GM12892 (cell line): Measurements from ENCODE around the gene APOF. TPM values are rescaled to one million over a fixed set of nuclear protein-coding genes. Genes with fewer than 3 reads are reported as not detected.
"Not testable (repeated sequence)": the region's sequence is repeated elsewhere in the genome, so short reads cannot be mapped to it uniquely, and the experiment has no call there.

ENCODE experiments used
- DNase-seq: peaks from one replicate; pipeline ENCODE4 v3.0.0; 2011; ENCODE audit not compliant: insufficient read length
- FAIRE-seq: peaks from 2 replicates; lab custom pipeline; 2011; peaks lifted over from hg19 to GRCh38; lab: Jason Lieb, UNC
- POLR2A ChIP-seq: IDR thresholded peaks from 2 replicates; pipeline ENCODE4 v1.6.1; 2011; ENCODE audit warnings: low read depth, low read length, control low read depth
- POLR2AphosphoS5 ChIP-seq: IDR thresholded peaks from 2 replicates; pipeline ENCODE4 v1.6.1; 2011; ENCODE audit warnings: low read depth, low read length, control low read depth
- TAF1 ChIP-seq: IDR thresholded peaks from 2 replicates; pipeline ENCODE4 v1.6.1; 2011; ENCODE audit warnings: low read depth, mild to moderate bottlenecking, control low read depth, low read length, borderline replicate concordance
- polyA plus RNA-seq: library from polyadenylated mRNA; unstranded; fragments of >200 nt; gene quantifications from one replicate; pipeline ENCODE4 v1.2.1, GENCODE V29; 2012; ENCODE audit warnings: missing spikeins, inconsistent platforms; ENCODE audit not compliant: missing spikeins

The APOF gene
- 0.19 TPM for polyA plus RNA-seq

GRCh38 chr12:56362130-56363059 is at the start of gene APOF:
TSS of gene APOF (minus strand) at chr12:56362857. CDS start at chr12:56362745, 112 bp downstream.
- FAIRE-seq: no peak
- DNase-seq: no peak
- TF ChIP-seq POLR2AphosphoS5: no peak
- TF ChIP-seq TAF1: no peak
- no peak for TF ChIP-seq POLR2A

GRCh38 chr12:56411781-56412639 is 49.4 kb upstream of the APOF start:
- FAIRE-seq (no peak), DNase-seq (no peak)
- TF ChIP-seq POLR2AphosphoS5 (no peak), POLR2A (no peak), TAF1 (no peak)

- no peak for DNase-seq
- no peak for FAIRE-seq
- no peak for TF ChIP-seq POLR2AphosphoS5
- no peak for TF ChIP-seq POLR2A
- TF ChIP-seq TAF1: no peak
These were observed 48.1 kb upstream of the APOF start for GRCh38 chr12:56410768-56411167.

- TF ChIP-seq POLR2A (no peak), POLR2AphosphoS5 (no peak), TAF1 (no peak)
- FAIRE-seq (no peak), DNase-seq (no peak)
These were observed 46.3 kb upstream of the APOF start for GRCh38 chr12:56408799-56409417.

- FAIRE-seq, DNase-seq: not testable (repeated sequence)
These were observed 41.6 kb upstream of the APOF start for GRCh38 chr12:56404227-56404626.

GRCh38 chr12:56401612-56402011 is 39.0 kb upstream of the APOF start:
- not testable (repeated sequence) for FAIRE-seq, DNase-seq

- not testable (repeated sequence) for FAIRE-seq, DNase-seq
These were observed 38.5 kb upstream of the APOF start for GRCh38 chr12:56401125-56401524.

- FAIRE-seq, DNase-seq: not testable (repeated sequence)
These were observed 36.8 kb upstream of the APOF start for GRCh38 chr12:56399466-56399865.

GRCh38 chr12:56398324-56398723 is 35.7 kb upstream of the APOF start:
- FAIRE-seq: no peak
- no peak for DNase-seq
- TF ChIP-seq POLR2A: no peak
- no peak for TF ChIP-seq POLR2AphosphoS5
- TF ChIP-seq TAF1: no peak

- TF ChIP-seq POLR2A (no peak), POLR2AphosphoS5 (no peak), TAF1 (no peak)
- no peak for FAIRE-seq
- no peak for DNase-seq
These were observed 29.7 kb upstream of the APOF start for GRCh38 chr12:56392331-56392730.

GRCh38 chr12:56391721-56392120 is 29.1 kb upstream of the APOF start:
- FAIRE-seq: no peak
- no peak for DNase-seq
- TF ChIP-seq POLR2A (no peak), POLR2AphosphoS5 (no peak), TAF1 (no peak)

GRCh38 chr12:56389412-56389811 is 26.8 kb upstream of the APOF start:
- no peak for TF ChIP-seq POLR2A
- TF ChIP-seq TAF1: no peak
- no peak for TF ChIP-seq POLR2AphosphoS5
- FAIRE-seq: no peak
- DNase-seq: no peak
